Liver (tissue), 9 donors: ENCODE data around the gene RASL11B. TPM values are rescaled to one million over a fixed set of nuclear protein-coding genes. Genes with fewer than 3 reads are reported as not detected.

Experiments used
- DNase-seq: peaks from one replicate; pipeline ENCODE4 v3.0.0-alpha.2; 2017; ENCODE audit warnings: low spot score
- H3K27ac ChIP-seq, 2 donors: one replicate each; pipeline ENCODE4 v1.7.0; 2013; ENCODE audit warnings: inconsistent platforms in 2 of 2, low read length in 2 of 2, control low read depth in 1 of 2, low read depth in 1 of 2, mild to moderate bottlenecking in 1 of 2
- H3K27me3 ChIP-seq, 4 donors: one replicate each; pipeline versions ENCODE4 v1.6.1 to v1.7.0; 2013; ENCODE audit warnings: low read length in 3 of 4, inconsistent platforms in 1 of 4, mild to moderate bottlenecking in 1 of 4, moderate library complexity in 1 of 4; ENCODE audit not compliant: control insufficient read depth in 4 of 4, insufficient read depth in 4 of 4
- H3K36me3 ChIP-seq, 4 donors: one replicate each; pipeline versions ENCODE4 v1.6.1 to v1.7.0; 2013; ENCODE audit warnings: low read length in 3 of 4, mild to moderate bottlenecking in 3 of 4, low read depth in 1 of 4, moderate library complexity in 1 of 4; ENCODE audit not compliant: control insufficient read depth in 4 of 4, insufficient read depth in 3 of 4
- H3K4me1 ChIP-seq, 4 donors: one replicate each; pipeline versions ENCODE4 v1.6.1 to v1.7.0; 2013; ENCODE audit warnings: low read length in 3 of 4, mild to moderate bottlenecking in 3 of 4, moderate library complexity in 1 of 4; ENCODE audit not compliant: control insufficient read depth in 4 of 4, insufficient read depth in 4 of 4
- H3K4me3 ChIP-seq, 3 donors: one replicate each; pipeline versions ENCODE4 v1.6.1 to v1.7.0; 2013; ENCODE audit warnings: low read length in 3 of 3, control low read depth in 1 of 3, low read depth in 1 of 3, mild to moderate bottlenecking in 1 of 3
- H3K9ac ChIP-seq, 2 donors: one replicate each; pipeline ENCODE4 v1.7.0; 2013; ENCODE audit warnings: low read length in 2 of 2, mild to moderate bottlenecking in 2 of 2, moderate library complexity in 2 of 2, control low read depth in 1 of 2, low read depth in 1 of 2
- H3K9me3 ChIP-seq, 4 donors: one replicate each; pipeline versions ENCODE4 v1.6.1 to v1.7.0; 2013; ENCODE audit warnings: low read length in 3 of 4; ENCODE audit not compliant: control insufficient read depth in 4 of 4
- EGR1 ChIP-seq, 2 donors: IDR thresholded peaks; 2 replicates each; pipeline ENCODE4 v1.6.1; 2016 to 2018; ENCODE audit warnings: antibody characterized with exemption in 2 of 2, low read depth in 2 of 2
- FOXA1 ChIP-seq: IDR thresholded peaks from 2 replicates; pipeline ENCODE4 v1.6.1; 2016; ENCODE audit warnings: antibody characterized with exemption
- FOXA2 ChIP-seq: IDR thresholded peaks from 2 replicates; pipeline ENCODE4 v1.6.1; 2016; ENCODE audit warnings: antibody characterized with exemption
- GABPA ChIP-seq, 2 donors: IDR thresholded peaks in 1 of 2; conservative IDR thresholded peaks in 1 of 2; 2 replicates each; pipeline ENCODE4 v1.6.1; 2016; ENCODE audit warnings: antibody characterized with exemption in 2 of 2, mild to moderate bottlenecking in 1 of 2, moderate library complexity in 1 of 2
- HNF4G ChIP-seq: IDR thresholded peaks from 2 replicates; pipeline ENCODE4 v1.6.1; 2016; ENCODE audit warnings: antibody characterized with exemption
- JUND ChIP-seq, 2 donors: IDR thresholded peaks; 2 replicates each; pipeline ENCODE4 v1.6.1; 2016; ENCODE audit warnings: antibody characterized with exemption in 2 of 2
- YY1 ChIP-seq: IDR thresholded peaks from 2 replicates; pipeline ENCODE4 v1.6.1; 2016; ENCODE audit warnings: antibody characterized with exemption, mild to moderate bottlenecking
- WGBS: extraction: QIAGEN DNeasy Blood & Tissue Kit; methylation state at CpG from one replicate; pipeline ENCODE4 v1.1.7; 2013; 5-methylcytosine and 5-hydroxymethylcytosine counted together
- polyA plus RNA-seq, 2 donors: library from polyadenylated mRNA; stranded (reverse) in 1 of 2; unstranded in 1 of 2; fragments of 200-250 nt in 1 of 2; fragments of >200 nt in 1 of 2; fragmentation: Nextera tagmentation in 1 of 2; extraction: Ambion mirVana in 1 of 2; gene quantifications; one replicate each; pipeline versions ENCODE4 v1.2.1 to v1.2.3, GENCODE V29; 2013 to 2015
- total RNA-seq, 2 donors: library from RNA; depleted of rRNA; stranded (reverse); fragments of >200 nt; gene quantifications; one replicate each; pipeline ENCODE4 v1.2.3, GENCODE V29; 2014
- TF ChIP-seq, protein P1 (sequence below): IDR thresholded peaks from 2 replicates; pipeline ENCODE4 v1.6.1; 2016; ENCODE audit warnings: antibody characterized with exemption, mild to moderate bottlenecking
- TF ChIP-seq, protein P2 (sequence below): IDR thresholded peaks from 2 replicates; pipeline ENCODE4 v1.6.1; 2016; ENCODE audit warnings: antibody characterized with exemption
- TF ChIP-seq, protein P3 (sequence below): IDR thresholded peaks from 2 replicates; pipeline ENCODE4 v1.6.1; 2016; ENCODE audit warnings: antibody characterized with exemption
- TF ChIP-seq, protein P4 (sequence below): IDR thresholded peaks from 2 replicates; pipeline ENCODE4 v1.6.1; 2016; ENCODE audit warnings: antibody characterized with exemption
- TF ChIP-seq, protein P5 (sequence below): fragments of 150-350 bp; IDR thresholded peaks from 2 replicates; pipeline ENCODE4 v1.5.1; 2017; ENCODE audit warnings: improper control_type of control experiment, low read depth, low read length; ENCODE audit not compliant: missing input control
- donor health status: healthy.
- donor health status: healthy.
- donor health status: healthy.
- donor health status: healthy.
- donor health status: healthy.

Gene RASL11B
- total and polyA plus RNA-seq, 4 donors, result 0.19 to 1.0 (median 0.61) TPM

DNA sequence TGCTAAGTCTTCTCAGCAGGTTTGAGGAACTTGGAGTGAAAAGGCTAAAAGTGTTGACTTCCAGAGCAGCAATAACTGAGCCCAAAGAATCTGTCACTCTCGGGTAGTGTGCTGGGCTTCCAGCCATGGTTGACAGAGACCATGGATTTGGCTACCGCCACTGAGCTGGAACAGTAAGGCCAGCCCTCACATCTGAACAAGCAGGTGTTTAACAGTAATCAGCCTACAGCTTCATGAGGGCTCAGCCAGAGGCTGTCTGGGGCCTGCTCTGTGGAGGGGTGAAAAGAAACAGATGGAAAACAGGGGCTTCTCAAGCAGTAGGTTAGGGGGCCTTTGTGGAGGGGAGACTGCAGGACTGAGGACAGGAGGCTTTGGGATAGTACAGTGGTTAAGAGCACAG is 14.9 kb downstream of the RASL11B start (continued):
- TF ChIP-seq, protein P1, sequence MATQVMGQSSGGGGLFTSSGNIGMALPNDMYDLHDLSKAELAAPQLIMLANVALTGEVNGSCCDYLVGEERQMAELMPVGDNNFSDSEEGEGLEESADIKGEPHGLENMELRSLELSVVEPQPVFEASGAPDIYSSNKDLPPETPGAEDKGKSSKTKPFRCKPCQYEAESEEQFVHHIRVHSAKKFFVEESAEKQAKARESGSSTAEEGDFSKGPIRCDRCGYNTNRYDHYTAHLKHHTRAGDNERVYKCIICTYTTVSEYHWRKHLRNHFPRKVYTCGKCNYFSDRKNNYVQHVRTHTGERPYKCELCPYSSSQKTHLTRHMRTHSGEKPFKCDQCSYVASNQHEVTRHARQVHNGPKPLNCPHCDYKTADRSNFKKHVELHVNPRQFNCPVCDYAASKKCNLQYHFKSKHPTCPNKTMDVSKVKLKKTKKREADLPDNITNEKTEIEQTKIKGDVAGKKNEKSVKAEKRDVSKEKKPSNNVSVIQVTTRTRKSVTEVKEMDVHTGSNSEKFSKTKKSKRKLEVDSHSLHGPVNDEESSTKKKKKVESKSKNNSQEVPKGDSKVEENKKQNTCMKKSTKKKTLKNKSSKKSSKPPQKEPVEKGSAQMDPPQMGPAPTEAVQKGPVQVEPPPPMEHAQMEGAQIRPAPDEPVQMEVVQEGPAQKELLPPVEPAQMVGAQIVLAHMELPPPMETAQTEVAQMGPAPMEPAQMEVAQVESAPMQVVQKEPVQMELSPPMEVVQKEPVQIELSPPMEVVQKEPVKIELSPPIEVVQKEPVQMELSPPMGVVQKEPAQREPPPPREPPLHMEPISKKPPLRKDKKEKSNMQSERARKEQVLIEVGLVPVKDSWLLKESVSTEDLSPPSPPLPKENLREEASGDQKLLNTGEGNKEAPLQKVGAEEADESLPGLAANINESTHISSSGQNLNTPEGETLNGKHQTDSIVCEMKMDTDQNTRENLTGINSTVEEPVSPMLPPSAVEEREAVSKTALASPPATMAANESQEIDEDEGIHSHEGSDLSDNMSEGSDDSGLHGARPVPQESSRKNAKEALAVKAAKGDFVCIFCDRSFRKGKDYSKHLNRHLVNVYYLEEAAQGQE, result no peak
- no peak for TF ChIP-seq JUND (IDR thresholded peaks at IDR 0.05)
- TF ChIP-seq EGR1 (IDR thresholded peaks at IDR 0.05; ENCODE audit: low read depth in 2 of 2), result no peak

DNA sequence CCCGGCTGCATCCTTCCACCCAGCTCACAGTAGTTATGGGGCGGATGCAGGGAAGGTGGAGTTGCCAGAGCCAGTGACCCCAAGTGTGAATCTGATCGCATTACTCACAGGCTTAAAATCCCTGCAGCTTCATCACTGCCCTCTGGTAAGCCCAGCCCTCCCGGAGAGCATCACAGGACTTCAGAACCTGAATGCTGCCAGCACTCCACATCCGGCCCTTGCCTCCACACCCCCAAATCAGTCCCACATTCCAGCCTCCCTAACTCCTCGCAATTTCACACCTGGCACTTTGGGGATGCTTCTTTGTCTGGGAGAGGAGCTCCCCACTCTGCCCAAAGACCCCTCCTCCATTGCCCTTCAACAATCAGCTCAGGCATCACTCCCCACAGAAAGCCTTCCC is 15.6 kb downstream of the RASL11B start:
- no peaks in the 10 kb centered on the region for H3K27me3 ChIP-seq
- DNase-seq, result no peak
- no peak overlapping the region for H3K4me3 ChIP-seq
- WGBS, result 95% methylated on average over 6 of the region's 6 CpGs
- H3K36me3 ChIP-seq, result no peaks in the 10 kb centered on the region
- no peaks in the 10 kb centered on the region for H3K4me1 ChIP-seq
- no peak overlapping the region for H3K9ac ChIP-seq
- no peaks in the 10 kb centered on the region for H3K9me3 ChIP-seq
- TF ChIP-seq FOXA2, result no peak
- TF ChIP-seq, protein P2, sequence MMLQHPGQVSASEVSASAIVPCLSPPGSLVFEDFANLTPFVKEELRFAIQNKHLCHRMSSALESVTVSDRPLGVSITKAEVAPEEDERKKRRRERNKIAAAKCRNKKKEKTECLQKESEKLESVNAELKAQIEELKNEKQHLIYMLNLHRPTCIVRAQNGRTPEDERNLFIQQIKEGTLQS, result no peak
- TF ChIP-seq, protein P3, sequence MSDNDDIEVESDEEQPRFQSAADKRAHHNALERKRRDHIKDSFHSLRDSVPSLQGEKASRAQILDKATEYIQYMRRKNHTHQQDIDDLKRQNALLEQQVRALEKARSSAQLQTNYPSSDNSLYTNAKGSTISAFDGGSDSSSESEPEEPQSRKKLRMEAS, result no peak
- no peak for TF ChIP-seq FOXA1
- H3K27ac ChIP-seq, result no peak overlapping the region

DNA sequence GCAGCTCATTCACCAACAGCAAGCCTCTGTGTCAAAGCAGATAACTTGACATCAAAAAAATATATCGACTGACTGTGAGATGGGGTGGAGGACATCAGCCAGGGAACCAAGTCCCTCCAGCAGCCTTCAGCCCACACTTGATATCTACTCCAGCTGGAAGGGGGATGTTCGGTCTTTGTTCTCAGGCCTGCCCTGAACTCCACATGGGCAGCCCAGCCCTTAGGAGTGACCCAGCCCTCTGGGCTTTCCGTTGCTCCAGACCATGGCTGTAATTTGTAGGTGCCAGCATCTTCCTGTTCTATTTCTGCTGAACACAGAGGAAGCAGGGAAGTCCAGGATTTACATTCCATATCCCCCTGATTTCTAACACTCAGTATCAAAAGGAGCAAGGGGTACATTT is 17.4 kb downstream of the RASL11B start:
- H3K27me3 ChIP-seq, result no peaks in the 10 kb centered on the region
- DNase-seq, result no peak
- no peak overlapping the region for H3K27ac ChIP-seq
- H3K4me1 ChIP-seq, result no peaks in the 10 kb centered on the region
- 87% methylated on average over 3 of the region's 3 CpGs for WGBS
- H3K9ac ChIP-seq, result no peak overlapping the region
- no peak for TF ChIP-seq HNF4G
- TF ChIP-seq, protein P1, result no peak
- no peak for TF ChIP-seq YY1
- no peak for TF ChIP-seq GABPA (IDR thresholded peaks at IDR 0.05 in 1 of 2, conservative IDR thresholded peaks at IDR 0.05 in 1 of 2)
- TF ChIP-seq, protein P4, sequence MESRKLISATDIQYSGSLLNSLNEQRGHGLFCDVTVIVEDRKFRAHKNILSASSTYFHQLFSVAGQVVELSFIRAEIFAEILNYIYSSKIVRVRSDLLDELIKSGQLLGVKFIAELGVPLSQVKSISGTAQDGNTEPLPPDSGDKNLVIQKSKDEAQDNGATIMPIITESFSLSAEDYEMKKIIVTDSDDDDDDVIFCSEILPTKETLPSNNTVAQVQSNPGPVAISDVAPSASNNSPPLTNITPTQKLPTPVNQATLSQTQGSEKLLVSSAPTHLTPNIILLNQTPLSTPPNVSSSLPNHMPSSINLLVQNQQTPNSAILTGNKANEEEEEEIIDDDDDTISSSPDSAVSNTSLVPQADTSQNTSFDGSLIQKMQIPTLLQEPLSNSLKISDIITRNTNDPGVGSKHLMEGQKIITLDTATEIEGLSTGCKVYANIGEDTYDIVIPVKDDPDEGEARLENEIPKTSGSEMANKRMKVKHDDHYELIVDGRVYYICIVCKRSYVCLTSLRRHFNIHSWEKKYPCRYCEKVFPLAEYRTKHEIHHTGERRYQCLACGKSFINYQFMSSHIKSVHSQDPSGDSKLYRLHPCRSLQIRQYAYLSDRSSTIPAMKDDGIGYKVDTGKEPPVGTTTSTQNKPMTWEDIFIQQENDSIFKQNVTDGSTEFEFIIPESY, result no peak
- TF ChIP-seq EGR1 (IDR thresholded peaks at IDR 0.05; ENCODE audit: low read depth in 2 of 2), result no peak
- TF ChIP-seq JUND (IDR thresholded peaks at IDR 0.05), result no peak
- TF ChIP-seq, protein P3, result no peak
- TF ChIP-seq FOXA1, result no peak
- TF ChIP-seq, protein P5, sequence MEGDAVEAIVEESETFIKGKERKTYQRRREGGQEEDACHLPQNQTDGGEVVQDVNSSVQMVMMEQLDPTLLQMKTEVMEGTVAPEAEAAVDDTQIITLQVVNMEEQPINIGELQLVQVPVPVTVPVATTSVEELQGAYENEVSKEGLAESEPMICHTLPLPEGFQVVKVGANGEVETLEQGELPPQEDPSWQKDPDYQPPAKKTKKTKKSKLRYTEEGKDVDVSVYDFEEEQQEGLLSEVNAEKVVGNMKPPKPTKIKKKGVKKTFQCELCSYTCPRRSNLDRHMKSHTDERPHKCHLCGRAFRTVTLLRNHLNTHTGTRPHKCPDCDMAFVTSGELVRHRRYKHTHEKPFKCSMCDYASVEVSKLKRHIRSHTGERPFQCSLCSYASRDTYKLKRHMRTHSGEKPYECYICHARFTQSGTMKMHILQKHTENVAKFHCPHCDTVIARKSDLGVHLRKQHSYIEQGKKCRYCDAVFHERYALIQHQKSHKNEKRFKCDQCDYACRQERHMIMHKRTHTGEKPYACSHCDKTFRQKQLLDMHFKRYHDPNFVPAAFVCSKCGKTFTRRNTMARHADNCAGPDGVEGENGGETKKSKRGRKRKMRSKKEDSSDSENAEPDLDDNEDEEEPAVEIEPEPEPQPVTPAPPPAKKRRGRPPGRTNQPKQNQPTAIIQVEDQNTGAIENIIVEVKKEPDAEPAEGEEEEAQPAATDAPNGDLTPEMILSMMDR, result no peak
- no peaks in the 10 kb centered on the region for H3K9me3 ChIP-seq
- H3K4me3 ChIP-seq, result no peak overlapping the region
- H3K36me3 ChIP-seq, result peaks cover 0 to 2% (median under 1%) of the 10 kb centered on the region in 4 donors
